Mononuclear cell (primary cell): ENCODE results near the gene TRIM71. TPM values are rescaled to one million over a fixed set of nuclear protein-coding genes. Genes with fewer than 3 reads are reported as not detected.

ENCODE experiments used
- H3K27me3 ChIP-seq: 2 replicates; pipeline ENCODE4 v1.6.0; 2011; ENCODE audit warnings: low read length, control low read depth; ENCODE audit not compliant: insufficient read depth
- H3K4me1 ChIP-seq: 2 replicates; pipeline ENCODE4 v1.5.1; 2011; ENCODE audit warnings: mild to moderate bottlenecking, low read length, control low read depth; ENCODE audit not compliant: insufficient read depth
- H3K4me3 ChIP-seq: 2 replicates; pipeline ENCODE4 v1.5.1; 2011; ENCODE audit warnings: mild to moderate bottlenecking, low read length, moderate library complexity
- H3K9me3 ChIP-seq: 2 replicates; pipeline ENCODE4 v1.5.1; 2011; ENCODE audit warnings: low read depth, mild to moderate bottlenecking, control low read depth, low read length
- total RNA-seq: library from RNA; depleted of rRNA; stranded (reverse); fragments of >200 nt; gene quantifications from one replicate; pipeline ENCODE4 v1.2.3, GENCODE V29; 2012

The TRIM71 gene
- total RNA-seq, 1 donor, result 0.10 TPM

- no peaks in the 10 kb centered on the region for H3K4me1 ChIP-seq
- H3K9me3 ChIP-seq, result no peaks in the 10 kb centered on the region
- no peaks in the 10 kb centered on the region for H3K27me3 ChIP-seq
- no peak overlapping the region for H3K4me3 ChIP-seq
Measured at GRCh38 chr3:32831062-32831461, 13.3 kb downstream of the TRIM71 start.

- Histone ChIP-seq H3K27me3 (no peaks in the 10 kb centered on the region), H3K4me3 (no peak overlapping the region), H3K9me3 (no peaks in the 10 kb centered on the region), H3K4me1 (no peaks in the 10 kb centered on the region)
Measured at GRCh38 chr3:32831791-32832190, 14.0 kb downstream of the TRIM71 start.

GRCh38 chr3:32832193-32832592 is 14.4 kb downstream of the TRIM71 start:
- H3K4me1 ChIP-seq, result no peaks in the 10 kb centered on the region
- no peaks in the 10 kb centered on the region for H3K27me3 ChIP-seq
- H3K4me3 ChIP-seq, result no peak overlapping the region
- H3K9me3 ChIP-seq, result no peaks in the 10 kb centered on the region

- H3K4me1 ChIP-seq, result no peaks in the 10 kb centered on the region
Measured at GRCh38 chr3:32835049-32835371, 17.2 kb downstream of the TRIM71 start.

GRCh38 chr3:32835961-32836360 is 18.2 kb downstream of the TRIM71 start:
- no peaks in the 10 kb centered on the region for H3K27me3 ChIP-seq

More at GRCh38 chr3:32835049-32835371, 17.2 kb downstream of the TRIM71 start:
- Histone ChIP-seq H3K4me3 (no peak overlapping the region), H3K27me3 (no peaks in the 10 kb centered on the region), H3K9me3 (no peaks in the 10 kb centered on the region)

GRCh38 chr3:32836601-32837000 is 18.8 kb downstream of the TRIM71 start:
- H3K4me3 ChIP-seq, result no peak overlapping the region
- H3K27me3 ChIP-seq, result no peaks in the 10 kb centered on the region
- no peaks in the 10 kb centered on the region for H3K9me3 ChIP-seq
- H3K4me1 ChIP-seq, result no peaks in the 10 kb centered on the region

More at GRCh38 chr3:32835961-32836360, 18.2 kb downstream of the TRIM71 start:
- H3K4me1 ChIP-seq, result no peaks in the 10 kb centered on the region
- H3K4me3 ChIP-seq, result no peak overlapping the region
- no peaks in the 10 kb centered on the region for H3K9me3 ChIP-seq

- Histone ChIP-seq H3K9me3 (no peaks in the 10 kb centered on the region), H3K4me1 (peaks cover 6% of the 10 kb centered on the region), H3K4me3 (no peak overlapping the region), H3K27me3 (no peaks in the 10 kb centered on the region)
Measured at GRCh38 chr3:32837366-32837765, 19.6 kb downstream of the TRIM71 start.

- Histone ChIP-seq H3K9me3 (no peaks in the 10 kb centered on the region), H3K27me3 (no peaks in the 10 kb centered on the region), H3K4me1 (peaks cover 11% of the 10 kb centered on the region), H3K4me3 (no peak overlapping the region)
Measured at GRCh38 chr3:32837789-32838188, 20.0 kb downstream of the TRIM71 start.

- peaks cover 18% of the 10 kb centered on the region for H3K4me1 ChIP-seq
- no peak overlapping the region for H3K4me3 ChIP-seq
- no peaks in the 10 kb centered on the region for H3K27me3 ChIP-seq
- no peaks in the 10 kb centered on the region for H3K9me3 ChIP-seq
Measured at GRCh38 chr3:32839714-32840085, 21.9 kb downstream of the TRIM71 start.

GRCh38 chr3:32840086-32840841 is 22.5 kb downstream of the TRIM71 start:
- no peaks in the 10 kb centered on the region for H3K9me3 ChIP-seq
- no peaks in the 10 kb centered on the region for H3K27me3 ChIP-seq
- H3K4me3 ChIP-seq, result no peak overlapping the region
- peaks cover 18% of the 10 kb centered on the region for H3K4me1 ChIP-seq

- H3K9me3 ChIP-seq, result no peaks in the 10 kb centered on the region
- H3K4me3 ChIP-seq, result no peak overlapping the region
- no peaks in the 10 kb centered on the region for H3K27me3 ChIP-seq
- peaks cover 18% of the 10 kb centered on the region for H3K4me1 ChIP-seq
Measured at GRCh38 chr3:32841341-32841740, 23.5 kb downstream of the TRIM71 start.

GRCh38 chr3:32841867-32842470 is 24.2 kb downstream of the TRIM71 start:
- Histone ChIP-seq H3K4me3 (no peak overlapping the region), H3K9me3 (no peaks in the 10 kb centered on the region), H3K27me3 (no peaks in the 10 kb centered on the region)

GRCh38 chr3:32842531-32842931 is 24.7 kb downstream of the TRIM71 start:
- peaks cover 18% of the 10 kb centered on the region for H3K4me1 ChIP-seq
- H3K9me3 ChIP-seq, result no peaks in the 10 kb centered on the region
- no peak overlapping the region for H3K4me3 ChIP-seq
- no peaks in the 10 kb centered on the region for H3K27me3 ChIP-seq

More at GRCh38 chr3:32841867-32842470, 24.2 kb downstream of the TRIM71 start:
- peaks cover 18% of the 10 kb centered on the region for H3K4me1 ChIP-seq

- Histone ChIP-seq H3K4me3 (no peak overlapping the region), H3K9me3 (no peaks in the 10 kb centered on the region), H3K27me3 (no peaks in the 10 kb centered on the region), H3K4me1 (peaks cover 18% of the 10 kb centered on the region)
Measured at GRCh38 chr3:32842987-32843386, 25.2 kb downstream of the TRIM71 start.

- Histone ChIP-seq H3K4me3 (no peak overlapping the region), H3K4me1 (peaks cover 18% of the 10 kb centered on the region), H3K27me3 (no peaks in the 10 kb centered on the region), H3K9me3 (no peaks in the 10 kb centered on the region)
Measured at GRCh38 chr3:32843510-32844321, 25.9 kb downstream of the TRIM71 start.
